ENCODE data around the gene ZNF672.
"Not testable (repeated sequence)": the region's sequence is repeated elsewhere in the genome, so short reads cannot be mapped to it uniquely, and the experiment has no call there.

Gene ZNF672

DNA sequence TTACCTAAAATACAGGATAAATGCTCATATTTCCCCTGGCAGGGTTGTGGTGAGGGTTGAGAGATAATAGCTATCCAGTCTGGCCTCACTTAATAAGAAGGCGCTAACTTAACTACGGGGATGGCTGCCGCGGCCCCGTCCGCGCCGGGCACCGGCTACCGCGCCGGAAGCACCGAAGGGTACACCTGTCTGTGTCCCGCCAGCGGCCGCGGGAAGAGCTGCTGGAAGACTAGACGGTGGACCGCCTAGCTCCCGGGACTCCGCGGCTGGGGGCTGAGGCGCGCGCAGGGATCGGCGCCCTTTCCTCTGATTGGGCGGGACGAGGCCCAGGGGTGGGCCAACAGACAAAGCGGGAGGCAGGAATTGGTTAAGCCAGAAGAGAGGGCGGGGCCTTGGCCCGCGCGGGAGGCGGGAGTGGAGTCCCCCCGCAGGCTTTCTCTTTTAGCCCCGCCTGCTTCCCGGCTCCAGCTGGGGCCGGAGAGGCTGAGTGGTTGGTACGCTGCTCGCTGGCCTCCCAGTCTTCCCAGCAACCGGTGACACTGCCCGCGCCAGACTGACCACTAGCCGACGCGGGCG is at the start of gene ZNF672:
ZNF672 (plus strand) TSS at position 444 of the 576 bp plus-strand sequence. CDS start 9,051 bp downstream, outside the sequence.
- peak; percentile 98 for DNase-seq

DNA sequence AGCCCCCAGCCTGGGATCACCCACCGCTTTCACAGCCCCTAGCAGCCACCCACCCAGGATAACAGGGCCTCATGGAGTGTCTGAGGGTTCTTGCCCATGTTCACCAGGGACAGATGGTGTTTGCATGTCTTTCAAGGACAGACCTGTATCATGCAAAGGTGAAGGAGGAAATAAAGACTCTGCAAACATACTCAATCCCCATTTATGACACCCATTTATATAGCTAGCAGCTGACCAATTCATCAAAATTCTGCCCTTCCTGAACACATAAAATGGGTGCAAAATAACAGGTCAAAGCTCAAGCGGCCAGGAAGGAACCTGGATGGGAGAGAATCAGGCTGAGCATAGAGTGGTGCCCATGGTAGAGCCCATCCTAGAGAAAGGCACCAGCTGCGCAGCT is 49.7 kb upstream of the ZNF672 start:
- DNase-seq, result no peak

DNA sequence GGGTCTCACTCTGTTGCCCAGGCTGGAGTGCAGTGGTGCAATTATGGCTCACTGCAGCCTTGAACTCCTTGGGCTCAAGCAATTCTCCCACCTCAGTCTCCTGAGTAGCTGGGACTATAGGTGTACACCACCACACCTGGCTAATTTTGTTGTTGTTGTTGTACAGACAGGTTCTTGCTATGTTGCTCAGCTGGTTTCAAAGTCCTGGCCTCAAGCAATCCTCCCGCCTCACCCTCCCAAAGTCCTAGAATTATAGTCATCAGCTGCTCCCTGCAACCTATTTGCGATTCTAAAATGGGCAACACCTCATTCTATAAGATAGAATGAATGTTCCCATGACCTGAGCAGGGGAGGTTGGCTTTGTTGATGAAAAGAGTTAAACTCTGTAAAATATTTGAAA is 48.7 kb upstream of the ZNF672 start:
- not testable (repeated sequence) for DNase-seq

DNA sequence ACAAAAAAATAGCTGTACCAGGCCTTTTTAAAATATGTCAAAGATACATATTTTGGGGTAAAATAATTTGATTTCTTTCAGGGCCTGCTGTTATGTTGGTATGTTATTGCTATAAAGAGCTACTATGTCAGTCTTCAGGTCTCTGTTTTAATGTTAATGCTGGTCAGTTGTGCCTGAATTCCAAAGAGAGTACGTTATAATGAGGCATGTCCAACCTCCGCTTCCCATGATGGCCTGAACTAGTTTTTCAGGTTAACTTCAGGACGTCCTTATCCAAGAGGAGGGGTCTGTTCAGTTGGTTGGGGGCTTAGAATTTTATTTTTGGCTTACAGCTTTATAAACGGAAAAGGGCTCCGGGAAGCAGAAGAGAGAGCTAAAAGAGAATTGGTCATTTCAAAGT is 47.6 kb upstream of the ZNF672 start:
- no peak for DNase-seq

DNA sequence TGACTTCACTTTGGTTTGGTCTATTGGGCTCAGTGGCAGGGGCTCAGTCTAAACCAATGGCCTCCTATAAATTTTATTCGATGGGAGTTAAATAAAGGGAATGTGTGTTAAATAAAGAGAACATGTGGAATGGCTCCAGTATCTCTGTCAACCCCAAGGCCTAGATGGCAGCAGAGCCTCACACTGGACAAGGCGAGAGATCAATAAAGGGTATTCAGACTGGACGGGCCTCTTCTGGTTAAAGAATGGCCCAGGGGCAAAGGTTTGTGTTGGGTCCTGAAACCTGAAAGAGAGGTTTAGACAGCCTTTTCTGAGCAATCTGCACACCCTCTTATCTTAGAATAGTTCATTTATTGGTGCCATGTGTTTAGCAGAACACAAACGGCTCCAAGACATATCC is 47.0 kb upstream of the ZNF672 start:
- no peak for DNase-seq

DNA sequence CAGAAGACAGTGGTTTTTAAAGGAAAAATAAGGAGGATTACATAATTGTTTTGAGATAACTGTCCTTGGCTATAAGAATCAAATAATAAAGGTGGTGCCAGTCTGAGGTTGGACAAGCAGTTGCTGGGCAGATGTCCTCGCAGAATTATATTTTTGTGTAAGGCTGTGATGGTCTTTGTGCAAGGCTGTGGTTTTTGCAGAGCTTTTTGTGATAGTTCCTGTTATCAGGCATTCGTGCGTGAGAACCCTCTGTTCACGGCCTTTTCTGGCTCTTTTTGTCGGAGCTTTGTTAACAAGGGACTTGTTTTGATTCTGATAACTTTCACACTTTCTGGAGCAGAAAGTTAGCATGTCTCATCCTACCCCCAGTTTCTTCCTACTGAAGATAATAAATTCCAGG is 45.7 kb upstream of the ZNF672 start:
- no peak for DNase-seq

DNA sequence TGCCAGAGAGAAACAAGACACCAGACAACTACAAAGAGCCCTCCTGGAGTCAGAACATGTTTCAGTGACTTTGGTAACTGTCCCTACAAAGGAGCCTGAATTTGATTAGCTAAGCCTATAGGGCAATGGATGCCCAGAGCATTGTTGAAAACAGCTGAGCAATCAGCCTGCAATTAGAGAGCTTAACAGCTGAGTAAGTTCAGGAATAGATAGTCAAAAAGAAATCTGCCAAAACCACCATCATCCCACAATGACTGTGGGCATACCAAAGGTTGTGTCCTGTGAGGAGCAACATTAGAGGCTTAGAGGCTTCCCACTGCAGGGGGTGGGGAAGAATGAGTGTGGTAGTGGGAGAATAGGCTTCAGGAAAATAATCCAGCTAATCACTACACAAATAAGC is 44.4 kb upstream of the ZNF672 start:
- DNase-seq, result peak; percentile 33

DNA sequence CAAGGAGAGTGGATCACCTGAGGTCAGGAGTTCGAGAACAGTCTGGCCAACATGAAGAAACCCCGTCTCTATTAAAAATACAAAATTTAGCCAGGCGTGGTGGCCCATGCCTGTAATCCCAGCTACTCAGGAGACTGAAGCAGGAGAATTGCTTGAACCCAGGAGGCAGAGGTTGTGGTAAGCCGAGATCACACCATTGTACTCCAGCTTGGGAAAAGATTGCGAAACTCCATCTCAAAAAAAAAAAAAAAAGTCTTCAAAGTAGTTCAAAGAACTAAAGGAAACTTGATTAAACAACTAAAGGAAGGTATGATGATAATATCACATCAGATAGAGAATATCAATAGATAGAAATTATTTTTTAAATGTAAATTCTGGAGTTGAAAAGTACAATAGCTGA is 43.4 kb upstream of the ZNF672 start:
- DNase-seq, result not testable (repeated sequence)

DNA sequence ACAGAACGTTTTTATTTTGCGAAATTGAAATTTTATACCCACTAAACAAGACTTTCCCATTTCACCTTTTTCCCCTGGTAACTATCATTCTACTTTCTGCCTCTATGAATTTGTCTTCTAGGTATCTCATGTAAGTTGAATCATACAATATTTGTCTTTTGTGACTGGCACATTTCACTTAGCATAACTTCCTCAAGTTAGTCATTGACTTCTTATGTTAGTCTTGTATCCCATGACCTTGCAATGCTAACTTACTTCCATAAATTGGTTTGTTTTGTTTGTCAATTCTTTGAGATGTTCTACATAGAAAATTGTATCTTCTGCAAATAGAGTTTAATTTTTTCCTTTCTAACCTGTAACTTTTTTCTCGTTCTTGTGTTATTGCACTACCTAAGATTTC is 39.2 kb upstream of the ZNF672 start:
- no peak for DNase-seq

DNA sequence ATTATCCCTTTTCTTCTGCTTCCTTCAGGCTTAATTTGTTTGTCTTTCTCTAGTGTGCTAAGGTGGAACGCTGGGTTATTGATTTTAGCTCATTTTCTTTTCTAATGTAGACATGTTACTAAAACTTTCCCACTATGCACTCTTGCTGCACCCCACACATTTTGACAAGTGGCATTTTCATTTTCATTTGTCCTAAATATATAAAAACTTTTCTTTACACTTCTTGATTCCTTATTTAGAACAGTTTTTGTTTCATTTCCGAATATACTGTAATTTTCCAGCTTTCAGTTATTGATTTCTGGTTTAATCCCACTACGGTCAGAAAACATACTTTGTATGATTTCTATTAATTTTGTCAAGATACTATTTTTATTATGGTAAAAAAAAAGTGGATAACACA is 37.6 kb upstream of the ZNF672 start:
- no peak for DNase-seq

DNA sequence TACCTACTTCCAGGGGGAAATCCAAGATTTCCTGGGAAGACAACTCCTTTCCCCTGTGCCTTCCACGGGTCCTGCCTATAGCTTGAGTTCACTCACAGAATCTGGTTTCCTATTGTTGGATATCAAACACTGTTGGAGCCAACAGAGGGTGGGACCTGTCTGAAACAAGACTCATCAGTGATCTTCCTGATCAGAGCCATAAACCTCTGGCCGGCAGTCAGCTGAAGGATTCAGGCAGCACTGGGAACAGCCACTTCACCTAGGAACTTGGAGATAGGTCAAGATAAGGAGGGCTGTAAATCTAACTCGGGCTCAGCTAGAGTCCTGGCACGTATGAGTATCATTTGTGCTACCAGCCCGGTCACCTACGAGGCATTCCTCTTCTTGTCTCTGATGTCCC is 35.6 kb upstream of the ZNF672 start:
- DNase-seq, result no peak

DNA sequence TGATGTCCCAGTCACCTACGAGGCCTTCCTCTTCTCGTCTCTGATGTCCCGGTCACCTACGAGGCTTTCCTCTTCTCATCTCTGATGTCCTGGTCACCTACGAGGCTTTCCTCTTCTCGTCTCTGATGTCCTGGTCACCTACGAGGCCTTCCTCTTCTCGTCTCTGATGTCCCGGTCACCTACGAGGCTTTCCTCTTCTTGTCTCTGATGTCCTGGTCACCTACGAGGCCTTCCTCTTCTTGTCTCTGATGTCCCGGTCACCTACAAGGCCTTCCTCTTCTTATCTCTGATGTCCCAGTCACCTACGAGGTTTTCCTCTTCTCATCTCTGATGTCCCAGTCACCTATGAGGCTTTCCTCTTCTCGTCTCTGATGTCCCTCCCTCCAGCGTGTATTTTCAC is 34.5 kb upstream of the ZNF672 start:
- not testable (repeated sequence) for DNase-seq

DNA sequence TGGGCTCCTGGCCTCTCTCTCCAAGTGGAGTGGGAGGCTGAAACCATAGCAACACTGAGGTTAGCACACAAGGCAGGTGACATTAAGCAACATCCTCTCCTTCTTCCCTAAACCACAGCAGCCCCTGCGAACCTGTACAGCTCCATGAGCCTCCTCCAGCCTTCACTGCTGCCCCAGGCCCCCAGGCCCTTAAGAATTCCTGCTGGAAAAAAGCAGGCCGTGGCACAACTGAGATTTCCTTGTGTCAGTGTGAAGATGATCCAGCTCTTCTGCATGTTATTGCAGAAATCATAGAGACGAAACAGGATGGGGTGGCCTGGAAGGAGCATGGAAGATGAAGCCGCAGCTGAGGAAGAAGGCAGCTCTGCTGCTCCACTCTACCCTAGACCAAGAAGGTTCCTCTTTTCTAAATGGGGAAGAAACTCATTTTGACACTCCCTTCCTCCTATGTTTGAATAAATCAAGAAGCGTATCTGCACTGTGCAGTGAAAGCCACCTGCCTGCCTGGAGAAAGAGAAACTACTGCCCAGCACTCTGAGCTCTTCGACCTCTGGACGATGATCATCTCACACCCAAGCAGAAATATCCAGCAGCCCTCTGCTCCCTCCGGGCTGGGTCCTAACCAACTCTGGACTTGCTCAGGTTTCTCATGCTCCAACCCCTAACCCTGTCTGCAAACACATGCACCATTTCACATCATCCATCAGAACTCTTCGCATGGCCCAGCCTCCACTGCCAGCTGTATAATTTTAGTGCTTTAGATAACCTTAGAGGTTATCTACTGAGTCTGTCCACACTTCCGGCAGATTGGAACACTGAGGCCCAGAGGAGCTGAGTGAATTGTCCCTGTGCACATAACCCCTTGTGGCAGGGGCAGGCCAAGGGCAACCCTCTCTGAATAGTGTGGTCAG is 33.0 kb upstream of the ZNF672 start:
- DNase-seq, result no peak

DNA sequence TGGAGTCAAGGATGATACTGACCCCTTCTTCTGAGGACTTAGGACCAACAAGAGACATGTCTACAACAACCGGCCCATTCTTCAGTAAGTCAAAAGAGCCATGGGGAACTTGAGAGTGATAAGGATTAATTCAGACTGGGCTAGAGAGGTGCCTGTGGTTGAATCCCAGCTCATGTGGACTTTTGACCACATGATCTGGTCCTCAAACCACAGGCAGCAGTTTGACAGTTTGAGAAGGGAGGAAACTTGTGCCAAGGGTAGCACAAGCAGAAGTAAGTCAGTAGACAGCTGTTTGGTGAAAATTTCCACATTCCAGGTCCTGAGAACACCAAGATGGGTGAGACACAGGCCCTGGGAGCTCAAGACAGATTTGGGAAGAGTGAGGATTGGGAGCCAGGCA is 32.1 kb upstream of the ZNF672 start:
- no peak for DNase-seq

DNA sequence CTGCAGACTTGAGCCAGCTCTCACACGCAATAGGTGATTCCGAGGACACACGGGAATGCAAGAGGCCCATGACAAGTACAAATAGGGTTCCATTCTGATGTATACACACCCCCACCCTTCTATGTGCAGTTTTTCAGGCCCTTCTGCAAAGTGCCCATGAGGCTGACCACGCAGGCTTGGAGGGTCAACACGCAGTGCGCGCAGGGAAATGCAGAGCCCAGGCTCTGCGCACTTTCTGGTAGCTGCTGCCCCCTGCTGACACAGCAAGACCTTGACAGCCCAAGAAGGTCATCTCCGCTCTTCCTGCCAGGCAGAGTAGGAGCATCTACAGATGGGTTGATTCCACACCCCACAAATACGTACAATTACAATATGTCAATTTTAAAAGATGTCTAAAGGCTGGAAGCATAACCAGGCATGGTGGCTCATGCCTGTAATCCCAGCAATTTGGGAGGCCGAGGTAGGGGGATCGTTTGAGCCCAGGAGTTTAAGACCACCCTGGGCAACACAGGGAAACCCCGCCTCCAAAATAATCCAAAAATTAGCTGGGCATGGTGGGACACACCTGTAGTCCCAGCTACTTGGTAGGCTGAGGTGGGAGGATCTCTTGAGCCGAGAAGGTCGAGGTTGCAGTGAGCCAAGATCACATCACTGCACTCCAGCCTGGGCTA is 30.8 kb upstream of the ZNF672 start:
- peak; percentile 41 for DNase-seq

DNA sequence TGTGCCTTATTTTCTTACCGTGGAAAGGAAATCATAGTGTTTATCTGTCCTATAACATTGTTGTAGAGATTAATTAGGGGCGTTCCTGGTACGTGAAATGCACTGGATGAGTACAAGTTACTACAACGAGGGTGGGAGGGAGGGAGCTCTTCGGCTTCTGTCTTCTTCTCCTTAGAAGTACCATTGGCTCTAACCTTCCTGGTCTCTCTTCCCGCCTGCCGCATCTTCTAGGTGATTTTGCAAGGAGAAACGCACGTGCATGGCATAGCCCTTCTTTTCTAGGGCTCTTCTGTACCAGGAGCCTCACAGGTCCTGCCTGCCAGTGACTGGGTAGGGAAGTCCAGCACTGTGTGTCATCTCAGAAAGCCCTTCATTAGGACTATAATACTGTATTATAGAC is 29.1 kb upstream of the ZNF672 start:
- DNase-seq, result no peak

DNA sequence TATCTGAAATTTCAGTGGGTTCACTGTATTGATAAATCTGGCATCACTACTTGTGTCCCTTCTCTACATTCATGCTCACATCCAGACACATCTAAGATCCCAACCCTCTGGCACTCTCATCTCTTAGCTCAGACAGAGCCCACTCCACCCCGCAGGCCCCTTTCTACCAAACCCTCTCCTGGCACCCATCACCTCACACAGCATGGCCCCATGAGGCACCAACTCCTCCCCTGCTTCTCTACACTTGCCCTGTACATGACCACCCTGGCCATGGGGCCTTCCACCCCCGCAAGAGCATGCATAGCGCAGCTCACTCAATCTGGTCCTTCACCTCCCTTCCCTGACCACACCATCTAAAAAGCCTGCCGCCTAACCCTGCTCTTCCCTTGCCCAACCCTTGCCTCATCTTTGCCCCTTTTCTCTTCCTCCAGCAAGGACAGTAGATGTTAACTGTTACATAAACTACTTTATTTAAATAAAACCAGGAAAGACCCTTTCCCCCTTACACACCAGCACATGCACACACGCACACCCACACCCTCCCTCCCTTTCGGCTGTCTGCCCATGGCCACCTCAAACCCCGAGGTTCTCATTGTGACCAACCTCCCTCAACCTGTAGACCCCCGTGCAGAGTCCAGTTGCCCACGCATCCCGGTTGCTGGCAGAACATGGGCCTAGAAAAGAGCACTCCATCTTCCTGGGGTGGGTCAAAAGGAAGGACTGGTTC is 27.9 kb upstream of the ZNF672 start:
- DNase-seq, result no peak

DNA sequence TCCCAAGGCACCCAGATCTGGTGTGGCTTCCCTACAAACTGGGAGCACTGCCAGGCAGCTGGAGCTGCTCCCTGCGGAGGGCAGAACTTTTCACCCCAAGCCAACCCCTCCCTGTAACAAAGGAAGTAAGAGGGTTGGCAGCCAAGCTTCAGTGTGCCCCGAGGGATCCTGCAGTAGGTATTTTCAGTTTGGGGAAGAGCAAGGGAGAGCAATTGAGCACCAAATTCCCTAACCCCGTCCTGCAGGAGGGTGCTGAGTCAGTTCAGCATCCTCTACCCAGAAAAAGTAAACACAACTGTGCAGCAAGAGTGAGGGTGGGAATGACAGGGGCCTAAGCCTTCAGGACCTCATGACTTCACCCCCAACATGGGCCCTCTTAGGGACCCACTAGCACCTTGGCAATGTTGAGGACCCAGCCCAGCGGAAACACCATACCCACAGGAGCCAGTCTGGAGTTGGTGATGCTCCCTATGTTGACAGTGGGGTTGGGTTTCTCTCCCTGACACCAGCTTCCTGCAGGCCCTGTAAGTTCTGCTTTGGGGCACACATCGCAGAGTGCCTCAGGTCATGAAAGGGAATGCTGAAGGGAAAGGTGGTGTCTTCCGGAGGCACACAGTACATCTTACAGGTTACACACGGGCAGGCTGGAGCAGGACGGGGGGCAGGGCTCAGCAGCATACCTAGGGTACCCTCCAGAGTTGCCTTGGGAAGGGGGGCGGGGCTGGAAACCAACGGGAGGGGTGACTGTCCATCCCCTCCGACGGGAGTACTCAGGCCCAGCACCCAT is 27.1 kb upstream of the ZNF672 start:
- no peak for DNase-seq

DNA sequence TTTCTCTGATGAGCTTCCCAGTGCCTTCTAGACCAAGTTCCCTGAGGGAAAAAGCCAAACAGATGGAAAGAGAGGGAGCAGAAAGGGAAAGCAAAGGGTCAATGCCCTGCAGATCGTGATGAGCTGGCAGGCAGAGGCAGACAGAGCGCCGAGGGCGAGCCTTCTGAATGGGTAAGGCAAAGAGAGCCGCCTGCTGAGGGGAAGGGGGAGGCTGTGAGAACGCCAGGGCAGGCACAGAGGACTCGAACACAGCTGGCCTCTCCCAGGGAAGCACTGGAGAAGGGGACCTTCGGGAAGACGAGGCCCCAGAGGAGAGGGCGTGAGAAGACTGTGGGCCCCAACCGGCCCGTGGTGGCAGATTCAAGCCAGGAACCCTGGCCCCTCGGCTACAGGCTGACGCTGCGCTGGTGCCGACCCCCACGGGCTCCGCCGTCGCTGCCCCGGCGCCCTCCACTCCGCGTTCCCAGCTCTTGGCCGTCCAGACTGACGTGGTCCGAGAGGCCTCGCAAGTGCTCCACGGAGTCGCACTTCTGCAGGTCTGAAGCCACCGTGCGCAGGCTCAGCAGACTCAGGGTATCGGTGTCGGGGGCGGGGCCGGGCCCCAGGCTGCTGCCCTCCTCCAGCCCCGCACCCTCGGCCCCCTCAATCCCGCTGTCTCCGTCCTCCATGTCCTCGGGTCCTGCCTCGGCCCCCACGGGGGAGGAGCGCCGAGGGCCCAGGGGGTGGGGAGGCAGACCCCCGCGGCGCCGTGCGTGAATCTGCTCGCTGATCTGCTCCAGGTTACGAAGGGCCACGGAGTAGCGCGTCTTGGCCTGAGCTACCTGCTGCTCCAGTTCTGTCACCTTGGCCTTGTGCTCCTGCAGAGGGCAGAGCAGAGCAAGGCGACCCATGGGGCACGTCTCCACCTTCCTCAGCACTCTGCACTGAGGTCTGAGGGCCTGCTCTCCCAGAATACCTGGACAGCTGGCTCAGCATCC is 26.2 kb upstream of the ZNF672 start:
- no peak for DNase-seq

DNA sequence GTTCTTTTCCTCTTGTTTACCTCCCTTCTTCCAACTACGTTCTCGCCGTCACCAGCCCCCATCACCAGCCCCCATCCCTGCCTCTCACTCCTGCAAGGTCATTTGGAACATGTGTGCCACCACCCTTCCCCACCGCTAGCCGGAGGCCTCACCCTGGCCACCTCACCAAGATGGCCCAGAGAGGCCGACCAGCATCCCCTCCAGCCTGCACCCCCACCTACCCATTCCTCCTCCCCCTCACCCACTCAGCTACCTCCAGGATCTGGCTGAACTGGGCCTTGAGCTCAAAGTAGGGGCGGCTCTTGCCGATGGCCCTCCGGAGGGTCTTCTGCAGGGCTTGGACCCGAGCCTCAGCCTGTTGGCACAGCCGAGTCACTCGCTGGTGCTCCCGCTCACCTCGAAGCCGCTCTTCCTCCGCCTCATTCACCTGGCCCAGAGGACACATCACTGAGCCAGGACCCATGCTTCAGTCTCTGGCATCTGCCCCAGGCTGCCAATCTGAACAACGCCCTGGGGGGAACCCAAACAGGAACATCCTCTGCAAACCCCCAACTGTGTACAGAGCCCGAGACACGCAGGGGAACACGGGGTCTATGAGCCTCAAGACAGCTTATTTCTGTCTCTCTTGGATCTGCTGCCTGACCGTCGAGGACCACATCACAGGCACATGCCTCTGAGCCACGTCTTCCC is 25.1 kb upstream of the ZNF672 start:
- no peak for DNase-seq

DNA sequence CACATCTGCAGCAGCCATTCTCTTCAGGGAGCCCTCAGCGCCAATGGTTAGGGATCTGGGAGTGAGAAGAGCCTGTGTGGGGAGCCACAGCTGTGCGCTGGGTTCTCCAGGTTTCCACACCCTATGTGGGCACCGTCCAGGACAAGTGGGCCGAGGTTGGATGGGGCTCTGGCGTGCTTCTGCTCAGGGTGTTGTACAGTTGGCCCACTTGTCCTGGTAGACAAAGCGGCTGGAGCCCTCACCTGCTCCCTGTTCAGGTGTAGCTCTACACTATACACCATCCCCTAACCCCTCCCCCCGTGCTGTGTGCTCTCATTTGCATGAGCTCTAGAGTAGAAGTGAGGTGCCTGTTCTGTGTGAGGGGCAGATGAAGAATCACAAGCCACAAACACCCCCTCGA is 24.5 kb upstream of the ZNF672 start:
- DNase-seq, result no peak

All from COR-L47 (cell line).